ENCODE measurements around the gene SWAP70.

DNA sequence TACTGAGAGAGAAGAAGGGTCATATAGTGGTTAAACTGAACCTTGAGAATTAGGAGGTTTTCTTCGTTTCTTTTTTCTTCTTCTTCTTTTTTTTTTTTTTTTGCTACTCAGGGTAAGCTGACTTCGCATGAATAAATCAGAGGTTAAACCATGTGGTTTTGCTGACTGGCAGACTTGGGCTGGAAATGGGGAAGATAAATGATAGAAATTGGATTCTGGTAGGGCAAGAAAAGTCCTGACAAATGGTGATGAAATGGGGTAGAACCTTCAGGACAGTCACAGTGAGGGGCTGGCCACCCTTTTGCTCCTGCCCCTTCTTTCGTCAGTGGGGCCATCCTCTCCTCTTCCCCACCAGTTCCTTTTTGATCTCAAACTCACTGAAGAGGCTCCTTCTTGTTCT, 1.6 kb upstream of the SWAP70 start:
- TF ChIP-seq CTCF (CRISPR knock-in tag; IDR thresholded peaks at IDR 0.05) (no peak), ZHX1 (CRISPR knock-in tag; IDR thresholded peaks at IDR 0.05; ENCODE audit: low read depth) (no peak), RAD51 (IDR thresholded peaks at IDR 0.05; ENCODE audit: borderline replicate concordance) (no peak), CEBPZ (IDR thresholded peaks at IDR 0.05; ENCODE audit: low read length) (no peak), ZFP1 (CRISPR knock-in tag; IDR thresholded peaks at IDR 0.05) (no peak), ZNF704 (CRISPR knock-in tag; IDR thresholded peaks at IDR 0.05; ENCODE audit: borderline replicate concordance) (no peak), ETV5 (CRISPR knock-in tag; IDR thresholded peaks at IDR 0.05; ENCODE audit: borderline replicate concordance) (no peak), ZNF609 (CRISPR knock-in tag; IDR thresholded peaks at IDR 0.05; ENCODE audit: borderline replicate concordance) (no peak), ZBTB33 (CRISPR knock-in tag; IDR thresholded peaks at IDR 0.05) (no peak), YY1 (IDR thresholded peaks at IDR 0.05; ENCODE audit: insufficient read depth, insufficient replicate concordance, low read depth, low read length) (no peak)
- TF ChIP-seq, protein P1, sequence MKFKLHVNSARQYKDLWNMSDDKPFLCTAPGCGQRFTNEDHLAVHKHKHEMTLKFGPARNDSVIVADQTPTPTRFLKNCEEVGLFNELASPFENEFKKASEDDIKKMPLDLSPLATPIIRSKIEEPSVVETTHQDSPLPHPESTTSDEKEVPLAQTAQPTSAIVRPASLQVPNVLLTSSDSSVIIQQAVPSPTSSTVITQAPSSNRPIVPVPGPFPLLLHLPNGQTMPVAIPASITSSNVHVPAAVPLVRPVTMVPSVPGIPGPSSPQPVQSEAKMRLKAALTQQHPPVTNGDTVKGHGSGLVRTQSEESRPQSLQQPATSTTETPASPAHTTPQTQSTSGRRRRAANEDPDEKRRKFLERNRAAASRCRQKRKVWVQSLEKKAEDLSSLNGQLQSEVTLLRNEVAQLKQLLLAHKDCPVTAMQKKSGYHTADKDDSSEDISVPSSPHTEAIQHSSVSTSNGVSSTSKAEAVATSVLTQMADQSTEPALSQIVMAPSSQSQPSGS (CRISPR knock-in tag; IDR thresholded peaks at IDR 0.05): no peak
